SK-N-SH treated with all-trans-retinoic acid at 6 μM for 48 hours (cell line): Measurements from ENCODE around the gene AP2B1.

ENCODE experiments used
- ARNTL ChIP-seq: fragments of 450-650 bp; formaldehyde crosslinking; IDR thresholded peaks from 2 replicates; pipeline ENCODE4 v1.5.0; 2020; ENCODE audit warnings: low read depth, mild to moderate bottlenecking, moderate library complexity, borderline replicate concordance
- CSDC2 ChIP-seq: fragments of 250-450 bp; sonication (Bioruptor Pico); IDR thresholded peaks from 2 replicates; pipeline ENCODE4 v1.5.0; 2020; ENCODE audit warnings: mild to moderate bottlenecking, moderate library complexity
- OSR1 ChIP-seq: fragments of 250-450 bp; sonication (Bioruptor Pico); IDR thresholded peaks from 2 replicates; pipeline ENCODE4 v1.8.0; 2022; ENCODE audit warnings: moderate library complexity, mild to moderate bottlenecking, inconsistent platforms
- PPARA ChIP-seq: fragments of 250-450 bp; sonication (Bioruptor Pico); IDR thresholded peaks from 2 replicates; pipeline ENCODE4 v1.5.0; 2020; ENCODE audit warnings: mild to moderate bottlenecking, borderline replicate concordance
- RARB ChIP-seq: fragments of 250-450 bp; sonication (Bioruptor Pico); IDR thresholded peaks from 2 replicates; pipeline ENCODE4 v1.8.0; 2021; ENCODE audit warnings: mild to moderate bottlenecking, moderate library complexity
- SNAI2 ChIP-seq: fragments of 250-450 bp; sonication (Bioruptor Pico); IDR thresholded peaks from 2 replicates; pipeline ENCODE4 v1.5.0; 2020; ENCODE audit warnings: mild to moderate bottlenecking, moderate library complexity
- TOX ChIP-seq: fragments of 250-450 bp; sonication (Bioruptor Pico); IDR thresholded peaks from 2 replicates; pipeline ENCODE4 v1.8.0; 2021; ENCODE audit warnings: mild to moderate bottlenecking, moderate library complexity, borderline replicate concordance
- ZC3H10 ChIP-seq: fragments of 250-450 bp; sonication (Bioruptor Pico); IDR thresholded peaks from 2 replicates; pipeline ENCODE4 v1.5.1; 2021; ENCODE audit warnings: mild to moderate bottlenecking, moderate library complexity
- ZFP3 ChIP-seq: fragments of 250-450 bp; sonication (Bioruptor Pico); IDR thresholded peaks from 2 replicates; pipeline ENCODE4 v1.5.0; 2020; ENCODE audit warnings: mild to moderate bottlenecking, moderate library complexity
- ZFP30 ChIP-seq: fragments of 450-650 bp; formaldehyde crosslinking; IDR thresholded peaks from 2 replicates; pipeline ENCODE4 v1.5.0; 2022; ENCODE audit warnings: mild to moderate bottlenecking, moderate library complexity
- ZNF565 ChIP-seq: fragments of 450-650 bp; formaldehyde crosslinking; conservative IDR thresholded peaks from 2 replicates; pipeline ENCODE4 v1.5.0; 2020; ENCODE audit warnings: low read depth, mild to moderate bottlenecking, moderate library complexity
- TF ChIP-seq, protein P1 (sequence below): fragments of 250-450 bp; sonication (Bioruptor Pico); IDR thresholded peaks from 2 replicates; pipeline ENCODE4 v1.5.1; 2020; ENCODE audit warnings: low read depth, mild to moderate bottlenecking, moderate library complexity
- TF ChIP-seq, protein P2 (sequence below): fragments of 250-450 bp; sonication (Bioruptor Pico); IDR thresholded peaks from 2 replicates; pipeline ENCODE4 v1.5.1; 2021; ENCODE audit warnings: mild to moderate bottlenecking, moderate library complexity
- TF ChIP-seq, protein P3 (sequence below): fragments of 250-450 bp; sonication (Bioruptor Pico); IDR thresholded peaks from 2 replicates; pipeline ENCODE4 v1.8.0; 2020; ENCODE audit warnings: mild to moderate bottlenecking, moderate library complexity, borderline replicate concordance

DNA sequence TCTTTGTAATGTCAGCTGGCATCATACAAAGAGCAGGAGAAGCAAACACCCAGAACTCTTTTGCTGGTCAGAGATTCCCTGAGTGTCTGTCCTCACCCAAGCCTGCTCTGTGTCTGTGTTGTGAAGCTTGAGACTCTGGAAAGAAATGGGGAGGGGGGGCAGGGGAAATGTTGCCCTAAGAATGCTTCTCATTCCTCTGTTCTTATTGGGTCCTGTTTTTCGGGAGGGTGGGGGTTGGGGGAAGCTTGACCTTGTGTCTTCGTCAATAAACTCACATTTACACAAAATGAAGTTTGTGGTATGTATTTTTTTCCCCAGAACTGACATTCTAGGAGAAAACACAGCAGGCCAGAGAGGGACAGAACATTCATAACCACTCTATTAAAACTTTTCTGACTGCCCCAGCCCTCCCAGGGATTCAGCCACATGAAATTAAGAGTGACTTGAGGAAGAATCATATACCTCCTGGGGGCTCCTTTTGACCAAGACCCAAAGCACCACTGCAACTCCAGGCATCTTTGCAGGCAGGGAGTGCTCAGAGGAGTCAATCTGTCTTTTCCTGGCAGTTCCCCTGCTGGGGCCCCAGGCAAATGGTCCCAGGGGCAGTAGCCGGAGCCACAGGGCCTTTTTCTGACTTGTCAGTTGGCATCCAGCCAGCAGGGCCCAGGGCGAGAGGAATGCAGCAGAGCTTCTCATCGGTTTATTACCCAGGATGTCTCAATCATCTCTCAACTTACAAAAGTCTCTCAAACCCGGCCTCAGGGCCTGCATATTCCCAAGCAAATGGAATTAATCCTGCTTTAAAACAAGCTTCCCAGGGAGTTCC is 139.2 kb downstream of the AP2B1 start:
- TF ChIP-seq ZFP30 (CRISPR knock-in tag) (no peak), CSDC2 (0 out of 2 replicates have a peak, but pooled peaks have one; percentile 47), ZFP3 (CRISPR knock-in tag) (peak; percentile 47; the same call in 1 of the 2 replicates), SNAI2 (CRISPR knock-in tag) (no peak), ZC3H10 (CRISPR knock-in tag) (no peak), TOX (CRISPR knock-in tag) (no peak), ZNF565 (CRISPR knock-in tag) (no peak), RARB (CRISPR knock-in tag) (no peak), ARNTL (no peak), OSR1 (CRISPR knock-in tag) (no peak), PPARA (CRISPR knock-in tag) (no peak)
- TF ChIP-seq, protein P1, sequence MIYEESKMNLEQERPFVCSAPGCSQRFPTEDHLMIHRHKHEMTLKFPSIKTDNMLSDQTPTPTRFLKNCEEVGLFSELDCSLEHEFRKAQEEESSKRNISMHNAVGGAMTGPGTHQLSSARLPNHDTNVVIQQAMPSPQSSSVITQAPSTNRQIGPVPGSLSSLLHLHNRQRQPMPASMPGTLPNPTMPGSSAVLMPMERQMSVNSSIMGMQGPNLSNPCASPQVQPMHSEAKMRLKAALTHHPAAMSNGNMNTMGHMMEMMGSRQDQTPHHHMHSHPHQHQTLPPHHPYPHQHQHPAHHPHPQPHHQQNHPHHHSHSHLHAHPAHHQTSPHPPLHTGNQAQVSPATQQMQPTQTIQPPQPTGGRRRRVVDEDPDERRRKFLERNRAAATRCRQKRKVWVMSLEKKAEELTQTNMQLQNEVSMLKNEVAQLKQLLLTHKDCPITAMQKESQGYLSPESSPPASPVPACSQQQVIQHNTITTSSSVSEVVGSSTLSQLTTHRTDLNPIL (CRISPR knock-in tag) = no peak
- TF ChIP-seq, protein P2, sequence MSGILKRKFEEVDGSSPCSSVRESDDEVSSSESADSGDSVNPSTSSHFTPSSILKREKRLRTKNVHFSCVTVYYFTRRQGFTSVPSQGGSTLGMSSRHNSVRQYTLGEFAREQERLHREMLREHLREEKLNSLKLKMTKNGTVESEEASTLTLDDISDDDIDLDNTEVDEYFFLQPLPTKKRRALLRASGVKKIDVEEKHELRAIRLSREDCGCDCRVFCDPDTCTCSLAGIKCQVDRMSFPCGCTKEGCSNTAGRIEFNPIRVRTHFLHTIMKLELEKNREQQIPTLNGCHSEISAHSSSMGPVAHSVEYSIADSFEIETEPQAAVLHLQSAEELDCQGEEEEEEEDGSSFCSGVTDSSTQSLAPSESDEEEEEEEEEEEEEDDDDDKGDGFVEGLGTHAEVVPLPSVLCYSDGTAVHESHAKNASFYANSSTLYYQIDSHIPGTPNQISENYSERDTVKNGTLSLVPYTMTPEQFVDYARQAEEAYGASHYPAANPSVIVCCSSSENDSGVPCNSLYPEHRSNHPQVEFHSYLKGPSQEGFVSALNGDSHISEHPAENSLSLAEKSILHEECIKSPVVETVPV (CRISPR knock-in tag) = no peak
- TF ChIP-seq, protein P3, sequence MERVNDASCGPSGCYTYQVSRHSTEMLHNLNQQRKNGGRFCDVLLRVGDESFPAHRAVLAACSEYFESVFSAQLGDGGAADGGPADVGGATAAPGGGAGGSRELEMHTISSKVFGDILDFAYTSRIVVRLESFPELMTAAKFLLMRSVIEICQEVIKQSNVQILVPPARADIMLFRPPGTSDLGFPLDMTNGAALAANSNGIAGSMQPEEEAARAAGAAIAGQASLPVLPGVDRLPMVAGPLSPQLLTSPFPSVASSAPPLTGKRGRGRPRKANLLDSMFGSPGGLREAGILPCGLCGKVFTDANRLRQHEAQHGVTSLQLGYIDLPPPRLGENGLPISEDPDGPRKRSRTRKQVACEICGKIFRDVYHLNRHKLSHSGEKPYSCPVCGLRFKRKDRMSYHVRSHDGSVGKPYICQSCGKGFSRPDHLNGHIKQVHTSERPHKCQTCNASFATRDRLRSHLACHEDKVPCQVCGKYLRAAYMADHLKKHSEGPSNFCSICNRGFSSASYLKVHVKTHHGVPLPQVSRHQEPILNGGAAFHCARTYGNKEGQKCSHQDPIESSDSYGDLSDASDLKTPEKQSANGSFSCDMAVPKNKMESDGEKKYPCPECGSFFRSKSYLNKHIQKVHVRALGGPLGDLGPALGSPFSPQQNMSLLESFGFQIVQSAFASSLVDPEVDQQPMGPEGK = peak; percentile 71
